MM.1S (cell line): ENCODE data around the gene MRC1.

ENCODE experiments used
- CTCF ChIP-seq: fragments of 300-600 bp; sonication (generic); IDR thresholded peaks from 2 replicates; pipeline ENCODE4 v1.5.1; 2016; ENCODE audit warnings: antibody characterized with exemption, low read length, mixed read lengths
- EZH2 ChIP-seq: fragments of 300-600 bp; sonication (generic); optimal IDR thresholded peaks from 2 replicates; pipeline ENCODE3; 2017; ENCODE audit warnings: low read depth, mild to moderate bottlenecking, antibody characterized with exemption, low read length, mixed read lengths

GRCh38 chr10:17831896-17832295 is 22.7 kb downstream of the MRC1 start:
- TF ChIP-seq CTCF = no peak
- TF ChIP-seq EZH2 = no peak
